Posterior vena cava (tissue), 2 donors: ENCODE results near the gene SH2D3C. TPM values are rescaled to one million over a fixed set of nuclear protein-coding genes. Genes with fewer than 3 reads are reported as not detected.

ENCODE experiments used
- DNase-seq: peaks from one replicate; pipeline ENCODE4 v3.0.0-alpha.2; 2020; ENCODE audit warnings: low spot score
- intact Hi-C, 2 donors: fragments of 100-400 bp; cut with DNase I; formaldehyde crosslinking; loops; one replicate each; pipeline versions ENCODE4 v1.14.1 to v1.14.2; 2022 to 2023
- long read RNA-seq, 2 donors: library from polyadenylated mRNA; unstranded; transcript quantifications; one replicate each; pipeline ENCODE4 v2.0.0, GENCODE V29; 2020 to 2021
- total RNA-seq, 2 donors: library from RNA; stranded (reverse); fragmentation: NEBNext Ultra II Directional; extraction: Animal tissue kit (Norgen Biotek cat#: 25700); gene quantifications; one replicate each; pipeline ENCODE4 v1.2.1, GENCODE V29; 2021
- donor health status: DM: yes; HTN: yes; CAD: no.
- donor health status: DM: yes; HTN: yes; CAD: no.

The SH2D3C gene
- 10 to 100 TPM; 13.7 to 18.9 TPM for total RNA-seq
- long read RNA-seq, donor 1, partial matches to known transcripts, result 10 of 17 reads
- long read RNA-seq, donor 1, other reads (novel, unspliced or antisense), result 3 of 17 reads
- long read RNA-seq, donor 2, transcript SH2D3C-206 (11 exons, 2,794 nt), result minor isoform, 7 of 62 reads
- long read RNA-seq, donor 2, transcript SH2D3C-203 (11 exons, 2,750 nt), result major isoform, 28 of 62 reads
- long read RNA-seq, donor 2, partial matches to known transcripts, result 21 of 62 reads
- long read RNA-seq, donor 2, other reads (novel, unspliced or antisense), result 5 of 62 reads

GRCh38 chr9:127778280-127779135 lies at the start of gene SH2D3C:
SH2D3C (minus strand) TSS chr9:127778666; CDS start chr9:127778627, 39 bp downstream.
- intact Hi-C loops, result no loop called here
- no peak for DNase-seq

- no peak for DNase-seq
- intact Hi-C loops, result loop anchor here in 1 of 2 donors (2.0 kb wide), 1 partner anchor 38 kb away; no protein-coding TSS in a partner anchor
Observed at GRCh38 chr9:127826253-127826913, 47.9 kb upstream of the SH2D3C start.

- intact Hi-C loops, result loop anchor here (2.0 kb wide), 2 partner anchors 13 to 39 kb away; no protein-coding TSS in a partner anchor
- no peak for DNase-seq
Observed at GRCh38 chr9:127825319-127826051, 47.0 kb upstream of the SH2D3C start.

GRCh38 chr9:127822108-127822507 lies 43.6 kb upstream of the SH2D3C start:
- intact Hi-C loops, result no loop called here
- DNase-seq, result no peak

GRCh38 chr9:127818574-127818973 lies 40.1 kb upstream of the SH2D3C start:
- DNase-seq, result no peak
- intact Hi-C loops, result no loop called here

- no peak for DNase-seq
- intact Hi-C loops, result no loop called here
Observed at GRCh38 chr9:127817881-127818434, 39.5 kb upstream of the SH2D3C start.

- DNase-seq, result no peak
Observed at GRCh38 chr9:127816728-127817127, 38.3 kb upstream of the SH2D3C start.

GRCh38 chr9:127816362-127816725 lies 37.9 kb upstream of the SH2D3C start:
- intact Hi-C loops, result no loop called here
- no peak for DNase-seq

More at GRCh38 chr9:127816728-127817127, 38.3 kb upstream of the SH2D3C start:
- intact Hi-C loops, result no loop called here

GRCh38 chr9:127815512-127816361 lies 37.3 kb upstream of the SH2D3C start:
- intact Hi-C loops, result no loop called here
- DNase-seq, result no peak

- intact Hi-C loops, result no loop called here
- no peak for DNase-seq
Observed at GRCh38 chr9:127814619-127815511, 36.4 kb upstream of the SH2D3C start.

GRCh38 chr9:127813686-127814226 lies 35.3 kb upstream of the SH2D3C start:
- DNase-seq, result no peak
- intact Hi-C loops, result no loop called here

GRCh38 chr9:127812936-127813675 lies 34.6 kb upstream of the SH2D3C start:
- DNase-seq, result no peak
- intact Hi-C loops, result no loop called here

GRCh38 chr9:127812011-127812410 lies 33.5 kb upstream of the SH2D3C start:
- no peak for DNase-seq
- intact Hi-C loops, result no loop called here

- intact Hi-C loops, result no loop called here
- no peak for DNase-seq
Observed at GRCh38 chr9:127810378-127811187, 32.1 kb upstream of the SH2D3C start.
